ENCODE results near the gene FRMD3. TPM values are rescaled to one million over a fixed set of nuclear protein-coding genes. Genes with fewer than 3 reads are reported as not detected.

FRMD3 gene
- total RNA-seq, 1 experiment from 2014 or later: 0.13 TPM

DNA sequence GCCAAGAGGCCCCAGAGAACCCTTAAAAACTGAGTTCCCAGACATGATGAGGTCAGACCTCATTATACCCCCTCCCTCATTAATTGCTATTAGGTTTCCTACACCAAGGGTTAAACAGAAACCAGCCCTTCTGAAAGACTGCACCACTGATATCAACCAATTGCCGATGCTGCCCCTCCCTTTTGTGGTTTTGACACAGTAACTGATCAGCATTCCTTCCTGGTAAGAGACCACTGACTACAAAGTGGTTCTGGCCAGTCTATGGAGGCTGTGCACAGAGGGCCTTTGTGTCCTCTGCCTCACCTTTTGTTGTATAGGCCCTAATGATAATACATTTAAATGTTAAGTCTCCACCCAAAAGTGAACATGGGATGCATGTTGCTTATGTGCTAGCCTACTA, 201.5 kb downstream of the FRMD3 start:
- DNase-seq (ENCODE audit: low spot score): no peak

DNA sequence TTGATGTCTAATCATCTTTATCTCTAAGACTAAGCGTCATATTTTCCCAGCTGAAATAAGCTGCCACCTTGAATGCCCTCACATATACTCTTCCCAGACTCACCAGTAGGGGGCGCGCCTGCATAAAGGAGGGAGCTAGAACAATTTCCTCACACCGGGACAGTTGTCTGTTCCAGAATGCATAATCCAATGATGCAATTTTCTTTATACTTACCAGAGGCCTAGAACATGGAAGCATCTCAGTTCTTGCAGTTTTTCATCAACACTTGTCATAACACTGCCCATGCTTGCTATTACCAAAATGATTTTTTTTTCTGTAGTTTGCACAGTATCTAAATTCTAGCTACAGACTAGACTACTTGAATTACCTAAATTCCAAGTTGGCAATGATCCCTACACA, 203.9 kb downstream of the FRMD3 start:
- DNase-seq (ENCODE audit: low spot score): peak; percentile 83

GRCh38 chr9:83330207-83331196, 207.7 kb downstream of the FRMD3 start:
- DNase-seq (ENCODE audit: low spot score): peak; percentile 31

GRCh38 chr9:83327750-83328622, 210.2 kb downstream of the FRMD3 start:
- DNase-seq (ENCODE audit: low spot score): no peak

DNA sequence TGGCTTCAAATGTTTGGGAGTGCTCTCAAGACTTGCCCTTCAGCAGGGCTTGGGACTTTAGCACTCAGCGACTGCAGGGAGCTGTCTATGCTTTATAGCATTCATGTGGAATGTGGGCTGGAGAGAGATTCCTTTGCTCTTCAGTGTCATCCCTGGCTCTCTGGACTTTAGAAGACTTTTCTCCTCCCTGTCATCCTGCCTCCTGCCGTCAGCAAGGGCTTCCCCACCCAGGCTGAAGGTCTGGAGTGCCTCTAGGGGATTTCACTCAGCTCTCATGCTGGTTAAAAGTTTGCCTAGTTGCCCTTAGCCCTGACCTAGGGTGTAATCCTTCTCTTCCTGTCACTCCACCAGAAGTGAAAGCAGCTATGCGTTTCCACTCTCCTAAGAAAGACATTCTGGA, 210.9 kb downstream of the FRMD3 start:
- DNase-seq (ENCODE audit: low spot score): no peak

DNA sequence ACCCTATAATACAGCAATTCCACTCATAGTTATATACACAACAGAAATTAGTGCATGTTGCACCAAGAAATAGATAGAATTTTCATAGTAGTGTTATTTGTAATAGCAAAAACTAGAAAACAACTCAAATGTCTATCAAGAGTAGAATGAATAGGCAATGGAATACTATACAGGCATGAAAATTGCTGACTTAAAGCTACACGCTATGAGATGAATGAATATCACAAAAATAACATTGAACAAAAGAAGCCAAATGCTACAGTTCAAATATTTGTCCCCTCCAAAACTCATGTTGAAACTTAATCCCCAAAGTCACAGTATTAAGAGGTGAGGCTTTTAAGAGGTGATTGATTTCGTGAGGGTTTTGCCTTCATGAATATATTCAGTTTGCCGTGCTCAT, 215.1 kb downstream of the FRMD3 start:
- DNase-seq (ENCODE audit: low spot score): no peak

- DNase-seq (ENCODE audit: low spot score): no peak
Measured at GRCh38 chr9:83322438-83322837, 215.8 kb downstream of the FRMD3 start.

GRCh38 chr9:83317244-83317643, 221.0 kb downstream of the FRMD3 start:
- no peak for DNase-seq (ENCODE audit: low spot score)

DNA sequence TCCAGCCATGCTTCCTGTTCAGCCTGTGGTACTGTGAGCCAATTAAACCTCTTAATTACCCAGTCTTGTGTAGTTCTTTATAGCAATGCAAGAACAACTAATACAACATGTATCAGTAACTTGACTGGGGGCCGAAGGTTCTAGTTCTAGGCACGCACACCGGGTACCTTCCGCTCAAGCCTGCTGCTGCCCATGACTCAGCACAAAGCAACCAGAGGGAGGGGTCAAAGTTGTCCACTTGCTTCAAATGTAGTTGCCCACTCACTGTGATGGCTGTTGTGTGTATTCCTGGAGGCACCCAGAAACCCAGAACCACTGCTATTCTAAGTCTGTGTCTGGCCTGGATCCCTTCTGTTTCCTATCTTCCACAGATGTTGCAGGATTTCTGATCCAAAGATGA, 222.6 kb downstream of the FRMD3 start:
- no peak for DNase-seq (ENCODE audit: low spot score)

DNA sequence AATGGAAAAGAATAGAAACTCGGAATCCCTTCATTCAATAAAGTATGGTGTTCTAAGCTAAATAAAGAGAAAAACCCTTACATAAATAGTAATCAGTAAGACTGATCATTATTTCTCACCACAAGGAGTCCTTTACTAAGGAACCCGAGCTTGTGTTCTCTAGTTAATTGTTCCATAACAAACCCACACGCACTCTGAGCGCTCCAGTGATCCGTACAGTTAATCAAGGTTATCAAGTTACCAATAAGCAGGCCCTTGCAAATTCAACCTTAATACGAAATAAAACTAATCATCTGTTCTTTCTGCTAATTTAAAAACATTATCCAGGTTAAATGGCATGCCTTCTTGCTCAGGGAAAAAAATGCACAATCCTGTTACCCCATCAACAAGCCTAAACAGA, 224.4 kb downstream of the FRMD3 start:
- DNase-seq (ENCODE audit: low spot score): no peak

DNA sequence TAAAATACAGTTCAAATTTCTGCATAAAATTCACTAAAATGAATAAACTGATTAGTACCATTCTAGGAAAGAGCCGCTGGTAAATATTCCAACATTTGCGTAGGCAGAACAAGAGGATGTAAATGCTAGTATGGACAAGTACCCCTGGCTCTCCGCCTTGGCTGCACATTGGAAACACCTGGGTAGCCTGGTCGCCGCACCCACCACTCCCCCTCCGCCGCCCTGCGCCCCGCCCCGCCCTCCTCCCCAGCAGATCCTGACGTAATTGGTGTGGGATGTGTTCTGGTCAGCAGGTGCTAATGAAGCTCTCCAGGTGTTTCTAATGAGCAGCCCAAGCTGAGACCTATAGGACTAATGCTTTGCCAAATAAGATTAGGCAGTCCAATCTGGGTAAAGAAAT, 225.7 kb downstream of the FRMD3 start:
- no peak for DNase-seq (ENCODE audit: low spot score)

- DNase-seq (ENCODE audit: low spot score): no peak
Measured at GRCh38 chr9:83307066-83307724, 231.0 kb downstream of the FRMD3 start.

- DNase-seq (ENCODE audit: low spot score): no peak
Measured at GRCh38 chr9:83304686-83305085, 233.5 kb downstream of the FRMD3 start.

GRCh38 chr9:83299571-83299970, 238.6 kb downstream of the FRMD3 start:
- DNase-seq (ENCODE audit: low spot score): peak; percentile 15

- DNase-seq (ENCODE audit: low spot score): no peak
Measured at GRCh38 chr9:83299094-83299493, 239.1 kb downstream of the FRMD3 start.

GRCh38 chr9:83296123-83296522, 242.1 kb downstream of the FRMD3 start:
- no peak for DNase-seq (ENCODE audit: low spot score)

GRCh38 chr9:83294816-83295215, 243.4 kb downstream of the FRMD3 start:
- DNase-seq (ENCODE audit: low spot score): no peak

GRCh38 chr9:83291196-83291595, 247.0 kb downstream of the FRMD3 start:
- no peak for DNase-seq (ENCODE audit: low spot score)

GRCh38 chr9:83290692-83291091, 247.5 kb downstream of the FRMD3 start:
- DNase-seq (ENCODE audit: low spot score): no peak

- no peak for DNase-seq (ENCODE audit: low spot score)
Measured at GRCh38 chr9:83287021-83287420, 251.2 kb downstream of the FRMD3 start.

GRCh38 chr9:83285445-83286225, 252.6 kb downstream of the FRMD3 start:
- DNase-seq (ENCODE audit: low spot score): no peak
